Measurements from ENCODE around the gene DHFR. TPM values are rescaled to one million over a fixed set of nuclear protein-coding genes. Genes with fewer than 3 reads are reported as not detected.

Gene DHFR
- total and polyA plus RNA-seq, 8 donors = 19.5 to 69.8 (median 43.7) TPM

DNA sequence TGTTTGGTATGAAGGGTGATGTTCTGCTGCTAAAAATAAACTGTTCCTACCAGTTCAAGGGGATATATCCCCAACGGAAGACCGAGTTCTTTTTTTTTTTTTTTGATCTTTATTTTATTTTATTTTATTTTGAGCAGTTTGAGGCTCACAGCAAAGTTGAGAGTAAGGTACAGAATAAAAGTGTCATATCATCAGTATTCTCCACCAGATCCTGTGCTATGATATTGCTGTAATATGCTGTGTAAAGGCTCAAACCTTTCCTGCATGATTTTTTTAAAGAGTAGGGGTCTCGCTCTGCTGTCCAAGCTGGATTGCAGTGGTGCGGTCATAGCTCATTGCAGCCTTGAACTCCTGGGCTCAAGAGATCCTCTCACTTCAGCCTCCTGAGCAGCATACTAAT, 34.8 kb upstream of the DHFR start:
- DNase-seq = no peak
- H3K36me3 ChIP-seq = no peaks in the 10 kb centered on the region
- intact Hi-C loops (cut with DNase I) = loop anchor here in 1 of 2 donors (10.0 kb wide), 1 partner anchor 495 kb away; no protein-coding TSS in a partner anchor
- ATAC-seq = no peak
- no peak for TF ChIP-seq CTCF (IDR thresholded peaks at IDR 0.05)
- H3K27me3 ChIP-seq = no peaks in the 10 kb centered on the region
- H3K4me3 ChIP-seq = no peak overlapping the region
- H3K27ac ChIP-seq = no peak overlapping the region
- H3K9me3 ChIP-seq = no peaks in the 10 kb centered on the region
- no peaks in the 10 kb centered on the region for H3K4me1 ChIP-seq

DNA sequence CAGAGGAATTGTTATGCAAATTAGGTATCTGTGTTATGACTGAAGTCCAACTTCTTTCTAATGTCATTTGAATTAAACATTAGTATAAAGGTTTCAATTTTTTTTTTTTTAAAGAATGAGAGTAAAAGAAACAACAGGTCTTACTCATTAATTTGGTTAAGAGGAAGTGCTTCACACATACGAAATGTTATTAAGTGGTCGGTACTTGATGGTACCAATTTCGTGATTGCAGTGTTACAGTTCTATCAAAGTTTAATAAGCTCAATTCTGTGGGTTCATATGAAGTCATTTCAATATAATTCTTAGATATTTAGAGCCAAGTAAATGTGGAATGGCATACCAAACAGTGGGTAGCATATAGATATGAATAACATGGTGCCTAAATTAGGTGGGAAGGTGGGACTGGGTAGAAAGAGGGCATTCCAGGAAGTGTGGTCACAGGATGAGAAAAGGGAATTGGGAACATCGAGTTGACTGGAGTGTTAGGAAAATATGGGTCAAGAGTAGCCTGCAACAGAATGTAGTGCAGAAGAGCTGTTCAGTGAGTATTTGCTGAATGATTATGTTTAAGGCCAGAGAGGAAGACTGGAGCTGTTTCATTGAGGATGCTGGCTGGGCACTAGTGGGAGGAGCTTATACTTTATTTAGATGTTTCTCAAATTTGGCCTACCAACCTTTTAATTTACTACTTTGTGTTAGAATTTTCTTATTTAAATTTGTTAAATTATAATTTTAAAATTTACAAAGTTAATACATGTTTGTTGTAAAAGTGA, 34.1 kb upstream of the DHFR start:
- Histone ChIP-seq H3K27me3 (no peaks in the 10 kb centered on the region), H3K9me3 (no peaks in the 10 kb centered on the region), H3K4me3 (no peak overlapping the region), H3K36me3 (peaks cover 0 to 5% of the 10 kb centered on the region in 2 donors), H3K4me1 (no peaks in the 10 kb centered on the region), H3K27ac (no peak overlapping the region)
- ATAC-seq = peak; percentile 61
- no peak for TF ChIP-seq CTCF (IDR thresholded peaks at IDR 0.05)
- intact Hi-C loops (cut with DNase I) = loop anchor here in 1 of 2 donors (10.0 kb wide), 1 partner anchor 496 kb away; no protein-coding TSS in a partner anchor
- no peak for DNase-seq

GRCh38 chr5:80686757-80687156, 32.0 kb upstream of the DHFR start:
- ATAC-seq (peak; percentile 34), DNase-seq (peak in 1 of 4 donors; percentile 16)
- no peaks in the 10 kb centered on the region for H3K27me3 ChIP-seq
- no peaks in the 10 kb centered on the region for H3K4me1 ChIP-seq
- peak in 1 of 2 donors; percentile 30 for TF ChIP-seq CTCF (IDR thresholded peaks at IDR 0.05)
- no peak overlapping the region for H3K27ac ChIP-seq
- no peak overlapping the region for H3K4me3 ChIP-seq
- H3K9me3 ChIP-seq = no peaks in the 10 kb centered on the region
- H3K36me3 ChIP-seq = peaks cover 0 to 25% of the 10 kb centered on the region in 2 donors
- intact Hi-C loops (cut with DNase I) = loop anchor here in 1 of 2 donors (10.0 kb wide), 1 partner anchor 498 kb away; no protein-coding TSS in a partner anchor

- H3K9me3 ChIP-seq = no peaks in the 10 kb centered on the region
- no peak overlapping the region for H3K27ac ChIP-seq
- no peak for ATAC-seq
- peak in 1 of 4 donors; percentile 12 for DNase-seq
- TF ChIP-seq CTCF (IDR thresholded peaks at IDR 0.05) = no peak
- intact Hi-C loops (cut with DNase I) = no loop called here
- no peak overlapping the region for H3K4me3 ChIP-seq
- H3K4me1 ChIP-seq = no peaks in the 10 kb centered on the region
- peaks cover 0 to 70% of the 10 kb centered on the region in 2 donors for H3K36me3 ChIP-seq
- H3K27me3 ChIP-seq = no peaks in the 10 kb centered on the region
Observed at GRCh38 chr5:80676706-80677105, 21.9 kb upstream of the DHFR start.

DNA sequence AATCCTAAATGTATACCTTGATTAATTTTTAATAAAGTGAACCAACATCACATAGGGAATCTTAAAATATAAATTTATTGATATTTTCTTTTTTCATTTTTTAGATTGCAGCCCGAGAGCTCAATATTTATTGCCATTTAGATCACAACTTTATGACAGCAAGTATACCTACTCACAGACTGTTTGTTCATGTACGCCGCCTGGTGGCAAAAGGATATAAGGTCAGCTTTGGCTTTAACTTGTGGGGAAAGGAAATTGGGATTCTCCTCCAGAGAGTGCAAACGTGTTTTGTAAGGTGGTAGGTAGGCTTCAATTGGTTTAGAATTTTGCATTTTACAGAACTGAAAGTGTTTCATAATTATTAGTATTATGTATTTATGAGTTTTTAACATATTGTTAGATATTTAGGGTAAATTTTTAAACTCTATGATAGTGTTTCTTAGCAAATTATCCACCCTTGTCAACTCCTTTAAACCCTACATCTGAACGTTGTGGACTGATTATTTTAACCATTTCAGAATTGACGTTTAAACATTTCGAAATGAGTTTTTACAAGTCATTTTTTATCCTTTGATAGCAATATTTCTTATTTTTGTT, 17.5 kb upstream of the DHFR start:
- peaks cover 0 to 82% of the 10 kb centered on the region in 2 donors for H3K36me3 ChIP-seq
- H3K9me3 ChIP-seq = no peaks in the 10 kb centered on the region
- peak; percentile 80 to 84 for TF ChIP-seq CTCF (IDR thresholded peaks at IDR 0.05)
- ATAC-seq = peak; percentile 73
- H3K4me3 ChIP-seq = no peak overlapping the region
- peak in 3 of 4 donors; percentile 31 to 74 (median 73) for DNase-seq
- intact Hi-C loops (cut with DNase I) = no loop called here
- no peak overlapping the region for H3K27ac ChIP-seq
- H3K27me3 ChIP-seq = no peaks in the 10 kb centered on the region
- H3K4me1 ChIP-seq = no peaks in the 10 kb centered on the region

Data from left lung (tissue), 10 donors.